Uterus (tissue), 2 donors: Measurements from ENCODE around the gene C1orf52.

Source experiments
- POLR2A ChIP-seq, 2 donors: fragments of 450-650 bp; IDR thresholded peaks; one replicate each; pipeline ENCODE4 v1.6.1; 2016; ENCODE audit warnings: antibody characterized with exemption in 2 of 2, mild to moderate bottlenecking in 1 of 2, moderate library complexity in 1 of 2
- TF ChIP-seq, protein P1 (sequence below), 4 experiments: fragments of 200-600 bp in 2 of 4; fragments of 450-650 bp in 2 of 4; sonication (generic) in 2 of 4; IDR thresholded peaks; one replicate each; pipeline ENCODE4 v1.5.1; 2016 to 2019; ENCODE audit warnings: antibody characterized with exemption in 4 of 4, mild to moderate bottlenecking in 2 of 4, moderate library complexity in 1 of 4

DNA sequence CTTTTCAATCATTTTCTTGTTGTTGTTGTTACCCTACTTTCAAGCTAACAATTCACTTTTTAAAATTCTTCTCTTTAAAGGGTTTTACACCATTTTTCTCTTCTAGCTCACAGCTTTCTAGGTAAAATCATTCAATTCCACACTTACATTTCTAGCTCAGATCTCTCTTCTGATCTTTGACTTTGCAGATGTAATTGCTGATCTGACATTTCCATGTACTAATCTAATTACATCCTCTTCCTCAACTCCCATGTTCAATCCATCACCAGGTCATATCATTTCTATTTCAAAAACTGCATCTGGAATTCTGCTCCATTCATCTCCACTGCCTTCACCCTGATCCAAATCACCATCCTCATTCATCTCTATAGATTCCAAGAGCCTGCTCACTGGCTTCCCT is 13.9 kb upstream of the C1orf52 start:
- TF ChIP-seq, protein P1, sequence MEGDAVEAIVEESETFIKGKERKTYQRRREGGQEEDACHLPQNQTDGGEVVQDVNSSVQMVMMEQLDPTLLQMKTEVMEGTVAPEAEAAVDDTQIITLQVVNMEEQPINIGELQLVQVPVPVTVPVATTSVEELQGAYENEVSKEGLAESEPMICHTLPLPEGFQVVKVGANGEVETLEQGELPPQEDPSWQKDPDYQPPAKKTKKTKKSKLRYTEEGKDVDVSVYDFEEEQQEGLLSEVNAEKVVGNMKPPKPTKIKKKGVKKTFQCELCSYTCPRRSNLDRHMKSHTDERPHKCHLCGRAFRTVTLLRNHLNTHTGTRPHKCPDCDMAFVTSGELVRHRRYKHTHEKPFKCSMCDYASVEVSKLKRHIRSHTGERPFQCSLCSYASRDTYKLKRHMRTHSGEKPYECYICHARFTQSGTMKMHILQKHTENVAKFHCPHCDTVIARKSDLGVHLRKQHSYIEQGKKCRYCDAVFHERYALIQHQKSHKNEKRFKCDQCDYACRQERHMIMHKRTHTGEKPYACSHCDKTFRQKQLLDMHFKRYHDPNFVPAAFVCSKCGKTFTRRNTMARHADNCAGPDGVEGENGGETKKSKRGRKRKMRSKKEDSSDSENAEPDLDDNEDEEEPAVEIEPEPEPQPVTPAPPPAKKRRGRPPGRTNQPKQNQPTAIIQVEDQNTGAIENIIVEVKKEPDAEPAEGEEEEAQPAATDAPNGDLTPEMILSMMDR (IDR thresholded peaks at IDR 0.05): no peak
- no peak for TF ChIP-seq POLR2A (IDR thresholded peaks at IDR 0.05)
